Heart left ventricle (tissue), 16 donors: ENCODE results near the gene LPIN2. TPM values are rescaled to one million over a fixed set of nuclear protein-coding genes. Genes with fewer than 3 reads are reported as not detected.

ENCODE experiments used
- ATAC-seq, 4 donors: fragments of 200-7000 bp; cut with Tn5 transposase; one replicate each; pipeline ENCODE4 v1.9.1; 2020 to 2022; ENCODE audit warnings: moderate library complexity in 4 of 4, mild to moderate bottlenecking in 3 of 4, moderate number of reproducible peaks in 1 of 4
- DNase-seq, 5 donors: peaks; one replicate each; pipeline ENCODE4 v3.0.0-alpha.2; 2020
- H3K27ac ChIP-seq, 12 donors: fragments of 200-600 bp; sonication (generic) in 4 of 12; one replicate each; pipeline versions ENCODE4 v1.5.0 to v1.8.0; 2016 to 2022; ENCODE audit warnings: mild to moderate bottlenecking in 2 of 12
- H3K27me3 ChIP-seq, 9 donors: fragments of 200-600 bp; sonication (generic) in 2 of 9; one replicate each; pipeline versions ENCODE4 v1.5.1 to v1.8.0; 2016 to 2022; ENCODE audit warnings: mild to moderate bottlenecking in 3 of 9
- H3K36me3 ChIP-seq, 9 donors: fragments of 200-600 bp; sonication (generic) in 2 of 9; one replicate each; pipeline versions ENCODE4 v1.5.0 to v1.8.0; 2018 to 2022; ENCODE audit warnings: mild to moderate bottlenecking in 2 of 9
- H3K4me1 ChIP-seq, 12 donors: fragments of 200-600 bp; sonication (generic) in 4 of 12; one replicate each; pipeline versions ENCODE4 v1.5.0 to v1.8.0; 2016 to 2022; ENCODE audit warnings: mild to moderate bottlenecking in 3 of 12
- H3K4me3 ChIP-seq, 12 donors: fragments of 200-600 bp; sonication (generic) in 4 of 12; one replicate each; pipeline versions ENCODE4 v1.5.0 to v1.8.0; 2017 to 2022; ENCODE audit warnings: mild to moderate bottlenecking in 9 of 12, moderate library complexity in 4 of 12
- H3K9me3 ChIP-seq, 12 donors: fragments of 200-600 bp; sonication (generic) in 4 of 12; one replicate each; pipeline versions ENCODE4 v1.5.0 to v1.8.0; 2016 to 2022; ENCODE audit warnings: mild to moderate bottlenecking in 1 of 12
- POLR2A ChIP-seq, 2 donors: fragments of 450-650 bp; IDR thresholded peaks; one replicate each; pipeline ENCODE4 v1.6.1; 2017; ENCODE audit warnings: antibody characterized with exemption in 2 of 2, mild to moderate bottlenecking in 2 of 2, moderate library complexity in 2 of 2
- WGBS, 4 donors: extraction: QIAGEN DNeasy Blood & Tissue Kit in 2 of 4; methylation state at CpG; one replicate each; pipeline versions ENCODE4 v1.1.5 to v1.1.7; 2013 to 2018; 5-methylcytosine and 5-hydroxymethylcytosine counted together
- intact Hi-C, 10 donors: fragments of 100-400 bp; cut with DNase I; formaldehyde crosslinking; loops; one replicate each; pipeline versions ENCODE4 v1.11.1 to v1.14.2; 2022
- polyA plus RNA-seq, 2 donors: library from polyadenylated mRNA; stranded (reverse); fragments of 200-250 nt; gene quantifications; one replicate each; pipeline ENCODE4 v1.2.3, GENCODE V29; 2013
- total RNA-seq, 9 donors: library from RNA; depleted of rRNA in 2 of 9; stranded (reverse); fragments of >200 nt in 2 of 9; fragmentation: NEBNext Ultra II Directional in 3 of 9; extraction: Animal tissue kit (Norgen Biotek cat#: 25700) in 3 of 9; gene quantifications; one replicate each; pipeline versions ENCODE4 v1.1.0 to v1.2.4, GENCODE V29; 2016 to 2023
- TF ChIP-seq, protein P1 (sequence below), 12 donors: fragments of 200-600 bp; sonication (generic) in 4 of 12; IDR thresholded peaks; one replicate each; pipeline versions ENCODE4 v1.5.0 to v1.8.0; 2018 to 2022; ENCODE audit warnings: antibody characterized with exemption in 12 of 12, mild to moderate bottlenecking in 5 of 12
- donor health status: ischemic (EF 13 %, LVEDD 7.1; RV severe dilation, severe dysfunction).
- donor health status: healthy with polysubstance abuse.
- donor health status: DM: no; HTN: yes; CAD: no.
- donor health status: DM: no; HTN: no; CAD: no.
- donor health status: ischemic (EF 25% LVEDD 6.9; RV normal size, moderate dysfunction).
- donor health status: ischemic (EF 25% LVEDD 5.7; RV mildly dilated, moderate dysfunction).
- donor health status: healthy.
- donor health status: DM: yes; HTN: yes; CAD: no.
- donor health status: ischemic (EF 35%, LVEDD 5.7; RV mildly dilated, moderate dysfunction).
- donor health status: nonischemic (EF 11% LVEDD 7.7; RV severe dilation, severe dysfunction).
- donor health status: DM: yes; HTN: yes; CAD: no.
- donor health status: PGD.
- donor health status: ischemic (EF 29% LVEDD 5.4; RV normal size, mild dysfunction).
- donor health status: nonischemic (EF 23%, LVEDD 6.1; RV moderate dilation, normal function).

Gene LPIN2
- total and polyA plus RNA-seq, 11 donors: 1.9 to 21.6 (median 10.9) TPM

DNA sequence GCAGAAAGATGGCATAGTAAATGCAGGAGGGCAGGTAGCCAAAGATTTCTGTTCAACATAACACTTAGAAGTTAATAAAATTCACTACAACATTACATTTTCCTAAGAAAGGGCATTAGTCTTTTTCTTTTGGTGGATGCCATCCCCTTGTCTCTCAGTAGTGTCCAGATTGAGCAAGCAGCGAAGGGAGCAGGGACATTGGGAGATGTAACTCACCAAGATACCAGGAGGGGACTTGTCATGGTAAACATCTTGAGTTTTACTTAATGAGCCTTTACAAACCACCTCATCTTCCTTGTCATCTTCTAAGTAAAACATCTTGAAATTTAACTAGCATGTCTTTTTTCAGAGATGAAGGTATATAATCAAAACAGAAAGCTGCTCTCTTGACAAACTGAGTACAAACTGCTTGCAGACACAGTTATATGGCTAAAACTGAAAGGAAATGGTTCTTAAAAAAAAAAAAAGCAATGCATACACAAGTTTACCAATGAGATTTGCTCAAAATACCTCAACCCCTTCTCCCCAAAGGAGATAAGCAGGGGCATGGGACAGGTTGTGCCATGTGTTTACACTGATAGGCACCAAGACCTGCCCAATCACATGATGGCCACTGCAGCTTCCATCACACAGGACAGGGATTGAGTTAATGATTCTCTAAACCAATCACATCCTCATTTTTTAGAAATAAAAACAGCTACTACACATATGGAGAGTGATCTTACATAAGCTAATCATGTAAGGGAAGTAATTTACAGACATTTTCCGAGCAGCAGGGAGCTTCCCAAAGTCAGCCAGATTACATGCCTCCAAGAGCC, 30.3 kb downstream of the LPIN2 start:
- H3K4me3 ChIP-seq: peak overlapping the region in 4 of 12 donors; percentile 3 to 47 (median 24)
- no peaks in the 10 kb centered on the region for H3K27me3 ChIP-seq
- H3K27ac ChIP-seq: peak overlapping the region in 7 of 12 donors; percentile 4 to 90 (median 39)
- peaks cover 6 to 76% (median 42%) of the 10 kb centered on the region in 12 donors for H3K4me1 ChIP-seq
- ATAC-seq (peak in 2 of 4 donors; percentile 37 to 60), DNase-seq (no peak)
- intact Hi-C loops: loop anchor here in 5 of 10 donors (2.0 to 10.0 kb wide), 5 partner anchors 35 to 50 kb away; no protein-coding TSS in a partner anchor
- no peaks in the 10 kb centered on the region for H3K36me3 ChIP-seq
- H3K9me3 ChIP-seq: no peaks in the 10 kb centered on the region
- WGBS, 4 donors: 62 to 82% (median 75%) methylated on average over 2 of the region's 2 CpGs
- TF ChIP-seq, protein P1, sequence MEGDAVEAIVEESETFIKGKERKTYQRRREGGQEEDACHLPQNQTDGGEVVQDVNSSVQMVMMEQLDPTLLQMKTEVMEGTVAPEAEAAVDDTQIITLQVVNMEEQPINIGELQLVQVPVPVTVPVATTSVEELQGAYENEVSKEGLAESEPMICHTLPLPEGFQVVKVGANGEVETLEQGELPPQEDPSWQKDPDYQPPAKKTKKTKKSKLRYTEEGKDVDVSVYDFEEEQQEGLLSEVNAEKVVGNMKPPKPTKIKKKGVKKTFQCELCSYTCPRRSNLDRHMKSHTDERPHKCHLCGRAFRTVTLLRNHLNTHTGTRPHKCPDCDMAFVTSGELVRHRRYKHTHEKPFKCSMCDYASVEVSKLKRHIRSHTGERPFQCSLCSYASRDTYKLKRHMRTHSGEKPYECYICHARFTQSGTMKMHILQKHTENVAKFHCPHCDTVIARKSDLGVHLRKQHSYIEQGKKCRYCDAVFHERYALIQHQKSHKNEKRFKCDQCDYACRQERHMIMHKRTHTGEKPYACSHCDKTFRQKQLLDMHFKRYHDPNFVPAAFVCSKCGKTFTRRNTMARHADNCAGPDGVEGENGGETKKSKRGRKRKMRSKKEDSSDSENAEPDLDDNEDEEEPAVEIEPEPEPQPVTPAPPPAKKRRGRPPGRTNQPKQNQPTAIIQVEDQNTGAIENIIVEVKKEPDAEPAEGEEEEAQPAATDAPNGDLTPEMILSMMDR (IDR thresholded peaks at IDR 0.05): no peak
- TF ChIP-seq POLR2A (IDR thresholded peaks at IDR 0.05): no peak

DNA sequence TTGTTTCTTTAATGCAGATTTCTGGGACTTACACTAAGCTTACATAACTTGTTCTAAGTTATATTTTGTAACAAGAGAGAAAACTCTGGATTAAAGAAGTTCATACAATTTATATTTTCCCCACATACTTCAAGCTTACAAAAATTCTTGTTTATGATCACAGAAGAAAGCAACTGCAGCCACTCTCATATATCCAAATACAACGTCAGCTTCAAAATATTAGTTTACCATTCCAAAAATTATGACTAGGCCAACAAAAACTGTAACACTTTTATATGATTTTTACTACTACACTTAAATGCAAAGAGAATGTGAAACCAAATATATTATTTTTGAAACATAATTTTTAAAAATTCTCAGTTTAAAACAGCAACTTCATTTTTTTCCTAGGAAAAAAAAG, 30.9 kb downstream of the LPIN2 start:
- Histone ChIP-seq H3K27me3 (no peaks in the 10 kb centered on the region), H3K36me3 (no peaks in the 10 kb centered on the region), H3K4me3 (peak overlapping the region in 4 of 12 donors; percentile 0 to 47 (median 24)), H3K9me3 (no peaks in the 10 kb centered on the region), H3K4me1 (peaks cover 6 to 83% (median 45%) of the 10 kb centered on the region in 12 donors), H3K27ac (peak overlapping the region in 9 of 12 donors; percentile 9 to 90 (median 39))
- ATAC-seq: no peak
- TF ChIP-seq, protein P1 (IDR thresholded peaks at IDR 0.05): no peak
- TF ChIP-seq POLR2A (IDR thresholded peaks at IDR 0.05): no peak
- no peak for DNase-seq
- 69 to 87% (median 76%) methylated on average over 1 of the region's 1 CpG for WGBS, 4 donors
- intact Hi-C loops: loop anchor here in 5 of 10 donors (2.0 to 10.0 kb wide), 5 partner anchors 35 to 50 kb away; no protein-coding TSS in a partner anchor

DNA sequence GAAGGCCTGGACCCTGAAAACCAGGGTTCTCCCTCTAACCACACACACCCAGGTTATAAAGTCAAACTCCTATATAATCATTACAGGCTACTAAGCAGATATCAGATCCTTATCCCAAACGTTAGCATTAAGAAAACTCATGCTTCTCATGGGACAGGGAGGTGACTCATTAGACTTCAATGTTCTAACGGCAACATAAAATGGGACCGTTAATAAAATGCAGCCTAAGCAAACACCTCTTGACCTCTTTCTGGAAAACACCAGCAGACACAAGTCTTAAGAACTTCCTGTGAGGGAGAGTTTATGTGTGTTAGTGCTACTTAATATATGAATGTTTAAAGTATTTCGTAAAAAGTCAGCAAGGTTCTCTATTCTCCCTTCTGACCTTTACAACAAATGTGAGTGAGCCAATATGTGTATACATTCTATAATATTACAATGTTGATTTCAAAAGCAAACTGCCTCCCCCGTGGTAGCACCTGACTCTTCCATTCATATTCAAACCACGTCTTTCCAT, 31.7 kb downstream of the LPIN2 start:
- WGBS, 4 donors: 29 to 44% (median 37%) methylated on average over 6 of the region's 6 CpGs
- intact Hi-C loops: loop anchor here in 5 of 10 donors (5.0 to 10.0 kb wide), 4 partner anchors 34 to 49 kb away; no protein-coding TSS in a partner anchor
- peak in 3 of 4 donors; percentile 26 to 56 (median 38) for ATAC-seq

More for the DNA sequence above, 31.7 kb downstream of the LPIN2 start:
- Histone ChIP-seq H3K9me3 (no peaks in the 10 kb centered on the region), H3K27me3 (no peaks in the 10 kb centered on the region), H3K36me3 (no peaks in the 10 kb centered on the region), H3K4me1 (peaks cover 6 to 90% (median 52%) of the 10 kb centered on the region in 12 donors), H3K4me3 (peak overlapping the region in 5 of 12 donors; percentile 0 to 47 (median 10)), H3K27ac (peak overlapping the region in 10 of 12 donors; percentile 23 to 90 (median 40))
- no peak for DNase-seq
- TF ChIP-seq POLR2A (IDR thresholded peaks at IDR 0.05): no peak
- TF ChIP-seq, protein P1 (IDR thresholded peaks at IDR 0.05): no peak
